ENCODE results near the gene ASTN2.

The ASTN2 gene

GRCh38 chr9:116501871-116502270 lies 913.0 kb downstream of the ASTN2 start:
- no peak for TF ChIP-seq GATA1 (IDR thresholded peaks at IDR 0.05; ENCODE audit: low read depth, low read length)
- TF ChIP-seq POLR2A (IDR thresholded peaks at IDR 0.05; ENCODE audit: low read length), result no peak
- no peak for DNase-seq

GRCh38 chr9:116499986-116500871 lies 914.6 kb downstream of the ASTN2 start:
- DNase-seq, result no peak
- no peak for TF ChIP-seq POLR2A (IDR thresholded peaks at IDR 0.05; ENCODE audit: low read length)
- TF ChIP-seq GATA1 (IDR thresholded peaks at IDR 0.05; ENCODE audit: low read depth, low read length), result no peak

GRCh38 chr9:116499434-116499833 lies 915.4 kb downstream of the ASTN2 start:
- DNase-seq, result no peak
- no peak for TF ChIP-seq POLR2A (IDR thresholded peaks at IDR 0.05; ENCODE audit: low read length)

- TF ChIP-seq GATA1 (IDR thresholded peaks at IDR 0.05; ENCODE audit: low read depth, low read length) (no peak), POLR2A (IDR thresholded peaks at IDR 0.05; ENCODE audit: low read length) (no peak)
- DNase-seq, result peak; percentile 5 to 11
Measured at GRCh38 chr9:116497095-116497890, 917.6 kb downstream of the ASTN2 start.

GRCh38 chr9:116496167-116496566 lies 918.7 kb downstream of the ASTN2 start:
- DNase-seq, result no peak

GRCh38 chr9:116495725-116496124 lies 919.1 kb downstream of the ASTN2 start:
- no peak for DNase-seq
- no peak for TF ChIP-seq POLR2A (IDR thresholded peaks at IDR 0.05; ENCODE audit: low read length)
- TF ChIP-seq GATA1 (IDR thresholded peaks at IDR 0.05; ENCODE audit: low read depth, low read length), result no peak

More at GRCh38 chr9:116496167-116496566, 918.7 kb downstream of the ASTN2 start:
- no peak for TF ChIP-seq POLR2A (IDR thresholded peaks at IDR 0.05; ENCODE audit: low read length)
- TF ChIP-seq GATA1 (IDR thresholded peaks at IDR 0.05; ENCODE audit: low read depth, low read length), result no peak

GRCh38 chr9:116494815-116495634 lies 919.8 kb downstream of the ASTN2 start:
- peak; percentile 64 to 80 for DNase-seq
- TF ChIP-seq GATA1 (IDR thresholded peaks at IDR 0.05; ENCODE audit: low read depth, low read length) (no peak), POLR2A (IDR thresholded peaks at IDR 0.05; ENCODE audit: low read length) (no peak)

GRCh38 chr9:116493183-116493860 lies 921.5 kb downstream of the ASTN2 start:
- TF ChIP-seq POLR2A (IDR thresholded peaks at IDR 0.05; ENCODE audit: low read length) (no peak), GATA1 (IDR thresholded peaks at IDR 0.05; ENCODE audit: low read depth, low read length) (no peak)
- no peak for DNase-seq

- TF ChIP-seq POLR2A (IDR thresholded peaks at IDR 0.05; ENCODE audit: low read length), result no peak
- no peak for TF ChIP-seq GATA1 (IDR thresholded peaks at IDR 0.05; ENCODE audit: low read depth, low read length)
- no peak for DNase-seq
Measured at GRCh38 chr9:116491659-116492058, 923.2 kb downstream of the ASTN2 start.

- TF ChIP-seq GATA1 (IDR thresholded peaks at IDR 0.05; ENCODE audit: low read depth, low read length) (no peak), POLR2A (IDR thresholded peaks at IDR 0.05; ENCODE audit: low read length) (no peak)
Measured at GRCh38 chr9:116491219-116491618, 923.6 kb downstream of the ASTN2 start.

GRCh38 chr9:116490321-116490720 lies 924.5 kb downstream of the ASTN2 start:
- DNase-seq, result no peak
- TF ChIP-seq POLR2A (IDR thresholded peaks at IDR 0.05; ENCODE audit: low read length) (no peak), GATA1 (IDR thresholded peaks at IDR 0.05; ENCODE audit: low read depth, low read length) (no peak)

More at GRCh38 chr9:116491219-116491618, 923.6 kb downstream of the ASTN2 start:
- DNase-seq, result peak; percentile 10 to 13

GRCh38 chr9:116488373-116488772 lies 926.5 kb downstream of the ASTN2 start:
- no peak for TF ChIP-seq GATA1 (IDR thresholded peaks at IDR 0.05; ENCODE audit: low read depth, low read length)
- TF ChIP-seq POLR2A (IDR thresholded peaks at IDR 0.05; ENCODE audit: low read length), result no peak
- DNase-seq, result no peak

- no peak for DNase-seq
- TF ChIP-seq GATA1 (IDR thresholded peaks at IDR 0.05; ENCODE audit: low read depth, low read length) (no peak), POLR2A (IDR thresholded peaks at IDR 0.05; ENCODE audit: low read length) (no peak)
Measured at GRCh38 chr9:116484492-116485061, 930.3 kb downstream of the ASTN2 start.

All from erythroblast (primary cell).